GM21390 (cell line): ENCODE data around the gene CCDC157.
"Not testable (repeated sequence)": the region's sequence is repeated elsewhere in the genome, so short reads cannot be mapped to it uniquely, and the experiment has no call there.

ENCODE experiments used
- ATAC-seq: cut with Tn5 transposase; IDR thresholded peaks from one replicate; pipeline ENCODE4 v1.9.1; 2021; ENCODE audit not compliant: unreplicated experiment

The CCDC157 gene

GRCh38 chr22:30325724-30326254, 31.0 kb upstream of the CCDC157 start:
- no peak for ATAC-seq

- ATAC-seq = no peak
Observed at GRCh38 chr22:30326255-30326705, 30.5 kb upstream of the CCDC157 start.

GRCh38 chr22:30326706-30327362, 30.0 kb upstream of the CCDC157 start, which contains the start of gene TBC1D10A:
TSS of gene TBC1D10A (minus strand) at chr22:30326941. CDS start at chr22:30326881, 60 bp downstream.
- ATAC-seq = peak; percentile 74

DNA sequence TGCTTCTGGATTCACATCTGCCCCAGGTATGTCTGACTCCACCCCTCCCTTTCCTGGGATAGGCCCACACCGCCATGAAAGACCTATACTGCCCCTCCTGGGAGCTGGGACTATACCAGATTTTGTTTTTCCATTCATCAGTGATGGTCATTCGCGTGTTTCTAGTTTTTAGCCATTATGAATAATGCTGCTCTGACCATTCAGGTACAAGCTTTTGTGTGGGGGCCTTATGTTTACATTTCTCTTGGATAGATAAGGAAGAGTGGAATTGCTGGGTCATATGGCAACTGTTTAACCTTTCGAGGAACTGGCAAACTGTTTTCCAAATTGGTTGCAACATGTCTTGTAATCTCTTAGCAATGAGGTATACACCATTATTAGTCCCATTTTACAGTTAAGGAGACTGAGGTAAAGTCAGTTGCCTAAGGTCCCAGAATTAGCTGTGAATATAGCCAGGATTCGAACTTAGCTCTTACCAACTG, 28.9 kb upstream of the CCDC157 start:
- no peak for ATAC-seq

DNA sequence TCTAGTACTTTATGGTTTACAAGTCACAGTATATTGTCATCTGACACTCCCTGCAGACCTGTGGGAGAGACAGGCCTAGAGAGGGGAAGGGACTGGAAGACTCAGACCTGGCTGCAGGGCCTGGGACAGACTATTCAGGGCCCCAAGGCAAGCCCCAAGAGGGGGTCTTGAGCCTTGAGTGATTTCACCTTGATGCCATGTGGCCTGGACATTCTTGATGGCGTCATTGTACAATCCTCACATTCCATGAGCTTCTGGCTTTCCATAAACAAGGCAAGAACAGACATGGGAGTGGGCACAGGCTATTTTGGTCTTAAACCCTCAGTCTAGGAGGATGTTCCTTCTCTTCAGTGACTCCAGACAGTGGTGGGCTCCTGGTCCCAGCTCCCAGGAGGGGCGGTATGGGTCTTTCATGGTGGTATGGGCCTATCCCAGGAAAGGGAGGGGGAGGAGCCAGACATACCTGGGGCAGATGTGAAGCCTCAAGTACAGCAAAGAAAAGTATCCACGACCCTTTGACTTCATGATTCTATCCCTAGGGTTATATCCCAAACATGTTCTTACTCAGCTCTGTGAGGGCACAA, 28.2 kb upstream of the CCDC157 start:
- ATAC-seq = no peak

- no peak for ATAC-seq
Observed at GRCh38 chr22:30332551-30332950, 24.3 kb upstream of the CCDC157 start.

GRCh38 chr22:30332994-30333706, 23.7 kb upstream of the CCDC157 start:
- ATAC-seq = no peak

DNA sequence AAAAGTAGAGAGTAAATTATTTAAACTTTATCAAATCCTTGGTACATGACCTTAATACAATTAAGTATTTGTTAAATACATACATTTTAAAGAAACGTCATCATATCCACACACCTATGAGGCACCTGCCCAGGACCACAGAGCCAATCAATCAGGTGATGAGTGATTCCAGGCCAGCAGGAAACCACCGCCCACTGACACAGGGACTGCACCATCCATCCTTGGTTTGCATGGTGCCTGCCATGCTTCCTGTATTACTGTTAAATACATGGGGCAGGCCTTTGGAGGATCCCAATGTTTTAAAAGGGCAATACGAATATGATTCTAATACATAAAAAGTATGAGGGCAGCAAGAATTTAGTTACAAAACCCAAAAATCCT, 23.1 kb upstream of the CCDC157 start:
- ATAC-seq = no peak

GRCh38 chr22:30334646-30335045, 22.2 kb upstream of the CCDC157 start:
- no peak for ATAC-seq

GRCh38 chr22:30335236-30335635, 21.6 kb upstream of the CCDC157 start:
- ATAC-seq = no peak

DNA sequence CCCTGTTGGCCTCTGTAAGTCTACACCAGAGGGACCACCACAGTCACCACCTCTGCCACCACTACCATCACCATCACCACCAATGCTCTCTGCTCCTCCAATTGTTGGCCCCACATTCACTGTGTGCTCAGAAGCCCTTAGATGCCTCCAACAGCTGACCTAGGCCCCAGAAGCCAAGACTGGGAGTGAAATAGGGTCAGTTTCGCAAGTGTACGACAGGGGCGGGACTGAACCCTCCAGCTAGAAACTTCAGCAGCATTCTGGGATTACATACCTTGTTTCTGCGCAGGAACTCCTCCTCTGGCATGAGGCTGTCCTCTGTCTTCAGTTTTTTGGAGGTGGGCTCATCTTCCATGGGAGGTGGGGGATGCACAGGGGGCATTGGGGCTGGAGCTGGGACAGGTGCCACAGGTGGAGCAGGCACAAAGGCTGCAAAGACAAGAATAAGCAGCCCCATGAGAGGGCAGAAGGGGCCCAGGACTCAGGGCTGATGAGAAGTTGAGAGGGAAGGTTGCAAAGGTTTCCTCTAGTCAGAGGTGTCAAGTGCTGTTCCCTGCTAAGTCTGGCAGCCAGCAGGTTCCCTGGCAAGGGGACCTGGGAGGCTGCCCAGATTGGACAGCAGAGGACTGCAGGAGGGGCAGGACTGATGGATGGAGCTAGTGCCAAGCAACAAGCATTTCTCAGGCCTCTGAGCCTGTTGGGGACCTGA, 19.9 kb upstream of the CCDC157 start:
- no peak for ATAC-seq

- ATAC-seq = no peak
Observed at GRCh38 chr22:30337461-30337778, 19.4 kb upstream of the CCDC157 start.

GRCh38 chr22:30338341-30338740, 18.5 kb upstream of the CCDC157 start:
- not testable (repeated sequence) for ATAC-seq

DNA sequence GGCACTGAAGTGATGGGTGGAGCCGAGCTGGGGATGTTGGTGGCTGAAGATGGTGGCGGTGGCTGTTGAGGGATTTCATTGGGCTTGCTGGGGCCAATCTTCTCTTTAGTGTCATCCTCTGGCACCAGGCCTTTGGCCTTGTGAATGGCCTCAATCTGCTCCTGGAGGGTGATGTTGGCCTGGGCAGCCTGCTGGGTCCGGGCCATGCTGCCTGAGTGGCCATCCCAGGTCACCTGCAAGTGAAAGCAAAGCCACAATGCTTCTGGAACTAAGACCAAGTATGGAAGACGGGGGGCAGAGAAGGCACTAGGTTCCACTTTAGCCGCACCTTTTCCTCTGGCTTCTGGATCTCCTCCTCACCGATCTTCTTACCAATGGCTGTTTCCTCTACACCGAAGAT, 18.0 kb upstream of the CCDC157 start:
- no peak for ATAC-seq

- no peak for ATAC-seq
Observed at GRCh38 chr22:30340911-30341685, 15.7 kb upstream of the CCDC157 start.

GRCh38 chr22:30344447-30345200, 12.2 kb upstream of the CCDC157 start:
- ATAC-seq = no peak

DNA sequence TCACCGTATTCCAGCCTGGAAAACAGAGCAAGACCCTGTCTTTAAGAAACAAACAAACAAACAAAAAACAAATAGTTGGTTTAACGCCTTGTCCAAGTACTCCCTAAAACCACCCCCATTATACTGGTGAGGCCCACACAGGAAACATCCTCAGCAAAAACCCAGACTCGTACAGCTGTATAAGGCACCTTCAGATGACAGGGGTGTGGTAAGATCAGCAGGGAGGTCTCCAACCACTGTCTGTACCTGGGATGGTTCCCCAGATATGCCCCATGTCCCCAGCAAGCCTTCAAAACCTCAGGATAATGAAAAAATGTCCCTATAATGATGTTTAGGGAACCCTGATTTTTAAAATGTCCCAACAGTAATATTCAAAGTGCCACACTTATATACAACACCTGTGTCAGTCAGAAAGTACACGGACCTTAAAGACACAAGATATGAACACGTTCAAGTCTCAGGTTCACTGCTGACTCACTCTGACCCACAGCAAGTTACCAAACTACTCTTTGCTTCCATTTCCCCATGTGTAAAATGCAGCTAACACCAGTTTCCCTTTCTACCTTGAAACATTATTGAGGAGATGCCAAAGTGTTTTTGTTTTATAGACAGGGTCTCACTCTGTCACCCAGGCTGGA, 9.4 kb upstream of the CCDC157 start:
- ATAC-seq = no peak

DNA sequence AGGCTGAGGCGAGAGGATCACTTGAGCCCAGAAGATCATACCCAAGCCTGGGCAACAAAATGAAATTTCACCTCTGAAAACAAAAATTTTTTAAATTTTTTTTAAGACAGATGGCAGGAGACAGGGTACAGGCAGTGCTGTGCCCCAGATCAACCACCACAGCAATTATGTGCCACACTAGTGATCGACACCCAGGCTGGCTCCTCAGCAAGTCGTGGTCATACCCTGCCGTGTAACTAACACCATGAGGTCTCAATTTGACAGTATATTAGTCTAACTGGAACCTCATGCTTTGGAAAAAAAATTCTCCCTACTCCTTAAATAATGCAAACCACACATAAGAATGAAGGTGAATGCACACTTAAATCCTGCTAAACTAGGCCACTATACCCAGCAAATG, 8.4 kb upstream of the CCDC157 start:
- ATAC-seq = no peak

- no peak for ATAC-seq
Observed at GRCh38 chr22:30348809-30349208, 8.0 kb upstream of the CCDC157 start.
